GM23248 (cell line): ENCODE data around the gene OR6S1.
"Not testable (repeated sequence)": the region's sequence is repeated elsewhere in the genome, so short reads cannot be mapped to it uniquely, and the experiment has no call there.

Experiments
- EZH2 ChIP-seq: fragments of 200-600 bp; sonication (generic); IDR thresholded peaks from 2 replicates; pipeline ENCODE4 v1.6.1; 2018; ENCODE audit warnings: antibody characterized with exemption, mild to moderate bottlenecking; ENCODE audit not compliant: insufficient read depth, poor library complexity, severe bottlenecking
- EZH2phosphoT487 ChIP-seq: fragments of 200-600 bp; sonication (generic); IDR thresholded peaks from 2 replicates; pipeline ENCODE4 v1.6.1; 2018; ENCODE audit warnings: antibody characterized with exemption, moderate library complexity, mild to moderate bottlenecking, low read depth; ENCODE audit not compliant: insufficient read depth

- TF ChIP-seq EZH2phosphoT487, EZH2: not testable (repeated sequence)
Measured at GRCh38 chr14:20666400-20666961, 25.0 kb upstream of the OR6S1 start.
